ENCODE results near the gene UBL7. TPM values are rescaled to one million over a fixed set of nuclear protein-coding genes. Genes with fewer than 3 reads are reported as not detected.

The UBL7 gene
- total RNA-seq, 1 experiment from 2014 or later = 47.5 TPM

GRCh38 chr15:74425630-74426029, 35.3 kb downstream of the UBL7 start:
- H3K9me3 Mint-ChIP-seq = no peaks in the 10 kb centered on the region
- Histone ChIP-seq H3K27me3 (ENCODE audit: insufficient read depth, low read length) (no peaks in the 10 kb centered on the region), H3K9ac (ENCODE audit: extremely low read depth, insufficient read length, low read length) (no peak overlapping the region), H3T11ph (ENCODE audit: low read length) (no peak overlapping the region), H3K14ac (ENCODE audit: insufficient read depth, low read length) (no peak overlapping the region), H2AK5ac (ENCODE audit: insufficient read length, low read length) (no peak overlapping the region), H3K4ac (ENCODE audit: low read depth, low read length) (no peak overlapping the region), H4K5ac (ENCODE audit: insufficient read length, low read depth, low read length) (no peak overlapping the region), H2BK12ac (ENCODE audit: insufficient read length, low read depth, low read length) (no peak overlapping the region), H2BK15ac (ENCODE audit: low read depth, low read length) (no peak overlapping the region), H3K79me2 (ENCODE audit: insufficient read depth, low read length) (peaks cover 3% of the 10 kb centered on the region; the same call in 1 of the 2 replicates), H3K18ac (ENCODE audit: insufficient read length, low read depth, low read length) (no peak overlapping the region), H2BK20ac (ENCODE audit: low read depth, low read length, poor library complexity, severe bottlenecking) (no peak overlapping the region), H4K20me1 (ENCODE audit: control insufficient read depth, insufficient read depth, insufficient read length) (no peaks in the 10 kb centered on the region), H4K91ac (ENCODE audit: insufficient read length, low read depth, low read length) (no peak overlapping the region), H3K4me2 (ENCODE audit: insufficient read depth, insufficient read length, low read length) (no peak overlapping the region), H3K79me1 (ENCODE audit: insufficient read depth, low read depth, low read length, poor library complexity, severe bottlenecking) (no peaks in the 10 kb centered on the region), H4K8ac (replicated peaks; ENCODE audit: insufficient read length, low read depth, low read length) (no peak overlapping the region), H2BK5ac (ENCODE audit: insufficient read length, low read length) (no peak overlapping the region), H3K23me2 (ENCODE audit: insufficient read length, low read depth, low read length, poor library complexity, severe bottlenecking) (no peaks in the 10 kb centered on the region), H2BK120ac (ENCODE audit: low read depth, low read length, poor library complexity, severe bottlenecking) (no peak overlapping the region), H3K23ac (ENCODE audit: insufficient read length, low read depth, low read length) (no peak overlapping the region), H3K9me3 (ENCODE audit: control insufficient read depth, low read depth, low read length) (no peaks in the 10 kb centered on the region), H2AFZ (ENCODE audit: low read length) (no peak overlapping the region), H3K4me1 (ENCODE audit: insufficient read depth, low read length) (peaks cover 7% of the 10 kb centered on the region; the same call in 1 of the 2 replicates), H3K56ac (ENCODE audit: insufficient read length, low read depth, low read length) (no peak overlapping the region), H3K27ac (ENCODE audit: insufficient read length, low read depth, low read length) (no peak overlapping the region)
- DNase-seq = no peak
- TF ChIP-seq CTCF (conservative IDR thresholded peaks at IDR 0.05) = no peak
- peak overlapping the region in 1 of 3 experiments; percentile 59; a peak in 1 of 7 replicates for H3K27ac Mint-ChIP-seq
- H3K27me3 Mint-ChIP-seq (ENCODE audit: low read depth) = peaks cover 6% of the 10 kb centered on the region
- peaks cover 41 to 44% of the 10 kb centered on the region in 2 experiments for H3K4me1 Mint-ChIP-seq
- no peaks in the 10 kb centered on the region; a peak in 1 of 7 replicates for H3K36me3 Mint-ChIP-seq (ENCODE audit: insufficient read depth in 1 of 3, low read depth in 3 of 3)
- no CpG with 5 or more reads among the region's 7 CpGs for WGBS (ENCODE audit: extremely low coverage, insufficient read length, low lambda C conversion rate)
- H3K4me3 Mint-ChIP-seq = no peak overlapping the region

All from H9 (cell line).